ENCODE results near the gene NELL1.

- TF ChIP-seq EZH2 (IDR thresholded peaks at IDR 0.05) (no peak), POLR2AphosphoS5 (IDR thresholded peaks at IDR 0.05; ENCODE audit: borderline replicate concordance, low read depth, low read length) (no peak)
These were observed 263.7 kb downstream of the NELL1 start for GRCh38 chr11:20933086-20933485.

Measured in SK-N-MC (cell line).